CD4-positive, alpha-beta T cell treated with Interleukin-21 for 1 hour (primary cell): ENCODE data around the gene TUBGCP3.
A peak's percentile ranks its signal among the peaks of the same experiment; 100 is the strongest.

Source experiments
- DNase-seq: peaks from one replicate; pipeline ENCODE4 v3.0.0-alpha.2; 2020

TUBGCP3 gene

DNA sequence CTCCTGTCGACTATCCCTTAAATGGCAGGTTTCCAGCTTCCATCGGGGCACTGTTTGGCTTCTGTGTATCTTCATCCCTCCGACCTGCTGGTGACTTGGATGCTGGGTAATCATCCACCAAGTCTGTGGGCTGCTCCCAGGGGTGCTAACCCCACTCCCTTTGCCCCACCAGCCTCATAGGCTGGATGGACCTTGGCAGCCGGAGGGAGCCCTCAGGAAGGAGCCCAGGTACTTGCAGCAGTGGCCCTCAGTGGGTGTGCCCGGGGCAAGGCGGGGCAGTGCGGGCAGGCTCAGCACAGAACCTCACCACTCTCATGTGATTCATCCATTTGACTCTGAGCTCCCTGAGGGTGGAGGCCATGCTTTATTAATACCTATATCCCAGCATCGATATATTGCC, 27.4 kb upstream of the TUBGCP3 start:
- DNase-seq = no peak

DNA sequence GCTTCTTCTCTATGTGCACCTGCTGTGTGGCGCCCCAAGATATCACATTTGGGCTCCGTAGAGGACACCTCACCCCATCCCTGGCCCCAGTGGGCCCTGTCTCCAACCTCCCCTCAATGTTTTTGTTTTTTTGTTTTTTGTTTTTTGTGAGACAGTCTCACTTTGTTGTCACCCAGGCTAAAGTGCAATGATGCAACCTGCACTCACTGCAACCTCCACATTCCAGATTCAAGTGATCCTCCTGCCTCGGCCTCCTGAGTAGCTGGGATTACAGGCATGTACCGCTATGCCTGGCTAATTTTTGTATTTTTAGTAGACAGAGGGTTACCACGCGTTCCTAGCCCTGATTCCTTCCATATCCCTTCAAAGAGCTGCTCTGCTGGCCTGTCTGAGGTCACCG, 26.9 kb upstream of the TUBGCP3 start:
- no peak for DNase-seq

DNA sequence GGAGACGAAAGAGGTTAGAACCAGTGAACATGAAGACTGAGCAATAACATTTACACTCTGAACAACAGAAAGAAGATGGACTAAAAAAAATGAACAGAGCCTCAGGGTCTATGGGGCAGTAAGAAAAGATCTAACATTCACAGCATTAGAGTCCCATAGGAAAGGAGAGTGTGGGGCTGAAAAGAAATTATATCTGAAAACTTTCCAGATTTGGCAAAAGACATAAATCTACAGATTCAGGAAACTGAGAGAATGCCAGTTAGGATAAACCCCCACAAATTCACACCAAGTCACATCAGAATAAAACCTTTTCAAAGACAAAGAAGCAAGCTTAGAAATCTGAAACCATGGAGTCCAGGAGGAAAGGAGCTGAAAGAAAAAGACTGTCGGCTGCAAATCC, 20.3 kb upstream of the TUBGCP3 start:
- DNase-seq = no peak

DNA sequence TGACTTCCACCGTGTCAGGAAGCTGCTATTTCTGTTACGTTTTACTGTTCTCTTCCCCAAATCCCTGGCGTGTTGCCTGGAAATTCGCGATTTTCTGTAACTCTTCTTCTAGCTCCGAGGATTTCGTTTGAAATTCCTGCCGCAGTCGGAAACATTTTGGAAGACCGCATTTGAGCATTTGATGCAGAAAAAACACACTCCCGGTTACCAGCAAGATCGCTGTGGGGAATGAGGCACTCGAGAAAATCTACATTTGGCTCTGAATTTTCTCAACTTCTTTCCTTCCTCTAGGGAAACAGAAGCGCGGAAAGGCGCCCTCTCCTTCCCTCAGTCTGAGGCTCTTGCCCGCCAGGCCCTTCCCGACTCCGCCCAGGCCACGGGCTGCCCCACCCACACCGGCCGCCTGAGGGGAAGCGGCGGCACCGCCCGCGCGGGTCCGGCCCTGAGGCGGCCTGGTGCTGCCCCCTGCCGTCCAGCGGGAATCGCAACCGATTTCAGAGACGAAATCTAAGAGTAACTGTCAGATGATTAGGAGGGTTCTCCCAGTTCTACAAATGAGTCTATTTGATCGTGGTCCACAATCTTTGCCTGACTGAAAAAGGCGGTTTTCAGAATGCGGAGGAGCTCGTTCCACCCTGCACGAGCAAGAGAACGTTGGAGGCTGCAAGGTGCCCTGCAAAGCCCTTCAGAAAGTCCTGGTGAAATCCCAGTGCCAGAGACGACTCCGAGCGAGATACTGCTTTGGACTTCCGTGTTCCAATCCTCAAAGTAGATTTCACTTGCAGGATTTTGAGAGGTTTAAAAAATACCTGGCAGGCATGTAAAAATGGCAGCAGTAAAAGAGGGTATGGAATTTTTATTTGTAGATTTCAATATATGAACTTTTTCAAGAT, 18.4 kb upstream of the TUBGCP3 start:
- peak; percentile 83 for DNase-seq

DNA sequence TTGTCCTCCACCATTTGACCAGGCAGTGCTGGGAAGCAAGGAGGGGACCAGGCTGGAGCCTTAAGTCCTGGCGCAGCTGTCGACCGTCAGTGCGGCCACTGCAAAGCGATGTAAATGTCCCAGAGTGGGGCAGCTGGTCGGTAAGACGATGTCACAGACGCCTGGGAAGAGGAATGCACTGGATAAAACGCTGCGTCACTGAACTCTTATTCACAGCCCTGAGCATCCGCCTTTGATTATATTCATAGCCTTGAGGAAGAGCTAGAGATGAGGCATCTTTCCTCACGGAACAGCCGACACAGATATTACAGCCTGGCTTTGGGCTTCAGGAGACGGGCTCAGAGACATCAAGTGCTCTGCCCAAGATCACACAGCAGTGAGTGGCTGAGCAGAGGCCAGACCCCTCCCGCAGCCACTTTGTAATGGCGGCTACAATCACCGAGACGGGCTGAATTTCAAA, 17.6 kb upstream of the TUBGCP3 start:
- no peak for DNase-seq

DNA sequence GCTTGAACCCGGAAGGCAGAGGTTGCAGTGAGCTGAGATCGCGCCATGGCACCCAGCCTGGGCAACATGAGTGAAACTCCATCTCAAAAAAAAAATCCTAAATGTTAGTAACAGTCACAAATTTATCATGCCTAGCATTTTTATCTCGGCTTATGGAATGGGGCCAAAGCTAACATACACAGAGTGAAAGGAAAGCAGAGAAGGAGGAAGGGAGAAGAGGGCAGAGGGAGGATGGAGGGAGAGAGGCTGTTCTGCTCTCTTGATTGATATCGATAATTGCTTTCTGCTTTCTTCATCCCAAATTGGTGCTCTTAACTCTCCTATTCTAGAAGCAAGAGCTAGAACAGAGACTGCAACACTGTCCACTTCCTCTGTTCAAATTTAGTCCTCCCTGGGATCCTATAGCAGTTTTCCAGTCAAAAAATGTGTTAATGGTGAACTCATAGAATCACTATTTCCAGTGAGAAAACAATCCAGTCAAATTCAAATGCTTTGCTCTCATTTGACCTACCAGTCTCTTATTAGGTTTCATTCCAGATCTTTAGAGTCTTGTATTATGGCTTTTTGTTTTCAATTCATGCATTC, 15.8 kb upstream of the TUBGCP3 start:
- DNase-seq = no peak

DNA sequence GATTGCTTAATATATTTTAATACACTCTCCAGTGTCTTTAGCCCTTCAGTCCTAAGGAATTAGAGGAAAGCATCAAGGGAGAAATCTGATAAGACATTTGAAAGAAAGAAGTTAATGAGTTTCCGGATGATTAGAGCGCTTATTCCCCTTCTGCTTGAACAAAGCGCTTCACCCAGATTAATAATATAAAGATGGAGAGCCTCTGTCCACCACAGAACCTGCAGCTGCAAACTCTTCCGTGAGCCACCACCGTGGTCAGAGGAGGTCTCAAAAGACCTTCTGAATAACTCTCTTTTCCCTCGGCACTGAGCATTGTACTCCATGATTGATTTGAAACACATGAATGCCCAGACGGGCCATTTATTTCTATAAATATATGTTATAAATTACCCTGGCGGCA, 14.2 kb upstream of the TUBGCP3 start:
- no peak for DNase-seq

DNA sequence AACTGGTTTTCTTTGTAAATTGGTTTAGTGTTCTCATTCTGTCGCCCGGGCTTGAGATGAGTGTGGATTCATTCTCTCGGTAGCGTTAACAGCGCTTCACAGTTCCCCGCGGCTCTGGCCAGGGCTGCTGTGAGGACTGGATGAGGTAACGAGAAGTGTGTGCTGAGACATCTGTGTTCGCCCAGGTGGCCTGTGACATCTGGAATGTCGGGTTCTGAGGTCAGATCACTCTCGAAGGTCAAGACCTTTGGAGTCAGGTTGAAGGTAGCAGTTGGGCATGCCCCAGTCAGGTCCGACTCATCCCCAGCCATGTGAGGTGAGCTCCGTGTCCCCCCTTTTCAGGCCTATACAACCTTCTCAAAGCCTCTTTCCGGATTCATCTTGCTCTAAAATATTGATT, 13.4 kb upstream of the TUBGCP3 start:
- DNase-seq = no peak

DNA sequence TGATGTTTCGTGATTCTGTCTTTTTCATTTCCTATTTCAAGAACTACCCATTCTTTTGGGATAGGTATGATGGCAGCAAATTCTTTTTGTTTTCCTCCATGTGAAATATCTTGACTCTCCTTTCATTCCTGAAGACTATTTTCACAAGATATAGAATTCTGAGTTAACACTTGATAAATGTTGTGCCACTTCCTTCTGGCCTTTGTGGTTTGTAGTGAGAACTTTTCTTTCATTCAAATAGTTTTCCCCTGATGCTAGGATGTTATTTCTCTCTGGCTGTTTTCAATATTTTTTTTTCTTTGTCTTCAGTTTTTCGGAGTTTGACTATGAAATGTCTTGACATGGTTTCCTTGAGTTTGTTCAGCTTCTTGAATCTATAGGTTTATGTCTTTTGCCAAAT, 8.3 kb upstream of the TUBGCP3 start:
- DNase-seq = no peak

DNA sequence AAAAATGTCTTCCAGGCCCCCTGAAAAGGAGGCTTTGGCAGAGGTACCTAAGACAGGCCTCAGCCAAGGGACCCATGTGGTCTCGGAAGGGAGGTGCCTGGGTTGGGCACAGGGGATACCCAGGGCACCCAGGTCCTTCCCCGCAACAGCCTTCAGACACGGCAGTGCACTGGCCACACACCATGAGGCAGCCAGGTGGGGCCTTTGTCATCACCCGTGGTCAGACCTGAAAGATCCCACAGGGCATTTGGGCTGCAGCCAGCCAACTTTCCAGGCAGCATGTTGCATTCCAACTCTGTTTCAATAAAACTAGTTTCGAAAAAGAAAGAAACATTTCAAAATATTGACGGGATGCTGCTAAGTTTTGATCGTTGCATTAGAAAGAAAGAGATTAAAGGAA, 4.7 kb upstream of the TUBGCP3 start:
- DNase-seq = no peak

DNA sequence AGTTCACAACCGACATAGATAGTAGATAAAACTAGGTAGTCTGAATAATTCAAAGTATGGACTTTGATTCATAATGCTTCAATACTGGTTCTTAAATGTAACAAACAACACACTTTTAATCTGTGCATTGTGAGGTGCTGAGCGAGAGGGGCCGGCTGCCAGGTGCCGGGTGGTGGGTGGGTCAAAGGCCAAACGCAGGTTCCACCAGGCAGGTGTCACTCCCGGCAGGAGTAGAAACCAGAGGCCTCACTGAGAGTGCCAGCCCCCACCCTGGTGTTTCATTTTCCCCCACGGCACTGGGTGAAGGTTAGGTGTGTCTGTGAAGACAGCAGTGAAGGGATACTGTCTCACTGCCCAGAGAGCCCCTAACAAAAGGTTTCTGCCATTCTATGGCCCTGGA, 4.2 kb upstream of the TUBGCP3 start:
- DNase-seq = no peak

DNA sequence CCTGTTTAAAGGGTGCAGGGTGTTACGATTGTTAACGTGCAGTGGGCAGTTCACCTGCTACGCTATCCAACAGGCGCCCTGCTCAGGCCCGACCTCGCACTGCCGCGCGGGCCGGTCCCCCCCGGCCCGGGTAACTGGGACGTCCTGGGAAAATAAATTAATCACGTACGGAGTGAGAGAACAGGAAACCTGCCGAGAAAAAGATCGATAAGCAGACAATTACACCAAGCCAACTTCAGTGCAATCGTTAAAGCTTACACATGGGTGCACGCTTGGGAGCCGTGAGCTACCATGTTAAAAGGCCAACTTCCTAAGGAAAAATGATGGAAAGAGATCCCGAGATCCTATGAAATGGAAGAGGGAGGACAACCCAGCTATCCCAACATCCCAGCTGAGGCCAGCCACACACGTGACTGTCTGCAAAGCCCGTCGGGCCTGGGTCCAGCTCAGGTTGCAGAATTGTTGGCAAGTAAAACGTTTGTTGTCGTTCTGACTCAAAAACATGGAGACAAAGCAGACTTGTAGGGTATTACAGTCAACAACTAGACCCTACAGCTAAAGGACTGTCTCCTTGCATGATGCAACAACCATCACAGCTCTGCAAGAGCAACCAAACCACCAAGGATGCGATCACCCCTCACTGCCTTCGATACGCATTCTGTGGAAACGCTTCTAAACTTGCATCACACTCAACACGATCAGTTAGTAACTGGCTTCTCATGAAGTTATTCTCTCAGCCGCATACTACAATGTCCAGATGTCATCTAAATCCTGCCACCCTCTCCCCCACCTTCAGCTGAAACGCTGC, 741 bp upstream of the TUBGCP3 start:
- DNase-seq = no peak

DNA sequence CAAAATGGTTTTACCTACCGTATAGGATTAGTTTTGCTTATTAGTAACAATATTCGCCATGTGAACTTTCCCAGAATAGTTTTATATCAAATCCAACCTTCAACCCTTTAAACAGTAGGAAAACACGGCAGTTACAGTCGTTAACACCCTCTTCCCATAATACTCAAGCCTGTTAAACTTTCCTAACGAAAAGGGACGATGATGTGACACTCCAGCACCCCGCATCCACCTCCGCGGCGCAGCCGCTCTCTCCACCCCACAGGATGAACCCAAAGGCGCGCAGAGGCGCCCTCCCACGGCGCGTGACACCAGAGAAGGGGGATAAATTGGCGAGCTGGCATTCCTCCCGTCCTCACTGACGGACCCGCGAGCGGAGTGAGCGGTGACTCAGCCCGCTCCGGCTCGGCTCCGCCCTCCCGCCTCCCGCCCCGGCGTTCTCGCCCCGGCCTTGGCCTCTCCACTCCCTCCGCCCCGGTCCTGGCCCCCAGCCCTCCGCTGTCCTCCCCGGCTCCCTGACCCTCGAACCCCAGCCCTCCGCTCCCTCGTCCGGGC, 665 bp downstream of the TUBGCP3 start:
- peak; percentile 60 for DNase-seq

DNA sequence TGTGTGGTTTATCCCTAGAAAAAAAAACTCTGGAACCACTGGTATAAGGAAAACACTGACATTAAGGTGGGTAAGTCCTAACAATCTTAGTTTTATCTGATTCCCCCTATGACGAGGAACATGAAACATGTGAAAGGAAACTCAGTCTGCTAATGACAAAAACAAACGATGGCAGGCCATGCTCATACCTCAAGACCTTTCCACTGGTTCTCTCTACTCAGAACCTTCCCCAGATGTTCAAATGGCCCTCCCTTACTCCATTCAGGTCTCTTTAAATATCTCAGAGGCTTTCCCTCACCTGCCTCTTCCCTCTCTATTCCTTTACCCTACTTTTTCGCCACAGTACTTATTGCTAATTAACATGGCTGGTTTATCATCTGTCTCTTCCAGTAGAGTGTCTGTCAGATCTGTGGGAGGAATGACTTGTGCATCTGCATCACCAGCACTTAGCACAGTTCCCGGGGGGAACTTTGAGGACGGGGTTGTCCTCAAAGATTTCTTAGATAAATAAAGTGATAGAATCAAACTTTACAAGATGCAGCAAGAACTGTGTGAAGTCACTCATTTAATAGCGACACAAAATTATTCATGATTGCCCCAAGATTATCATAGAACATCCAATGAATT, 1.5 kb downstream of the TUBGCP3 start:
- DNase-seq = no peak

DNA sequence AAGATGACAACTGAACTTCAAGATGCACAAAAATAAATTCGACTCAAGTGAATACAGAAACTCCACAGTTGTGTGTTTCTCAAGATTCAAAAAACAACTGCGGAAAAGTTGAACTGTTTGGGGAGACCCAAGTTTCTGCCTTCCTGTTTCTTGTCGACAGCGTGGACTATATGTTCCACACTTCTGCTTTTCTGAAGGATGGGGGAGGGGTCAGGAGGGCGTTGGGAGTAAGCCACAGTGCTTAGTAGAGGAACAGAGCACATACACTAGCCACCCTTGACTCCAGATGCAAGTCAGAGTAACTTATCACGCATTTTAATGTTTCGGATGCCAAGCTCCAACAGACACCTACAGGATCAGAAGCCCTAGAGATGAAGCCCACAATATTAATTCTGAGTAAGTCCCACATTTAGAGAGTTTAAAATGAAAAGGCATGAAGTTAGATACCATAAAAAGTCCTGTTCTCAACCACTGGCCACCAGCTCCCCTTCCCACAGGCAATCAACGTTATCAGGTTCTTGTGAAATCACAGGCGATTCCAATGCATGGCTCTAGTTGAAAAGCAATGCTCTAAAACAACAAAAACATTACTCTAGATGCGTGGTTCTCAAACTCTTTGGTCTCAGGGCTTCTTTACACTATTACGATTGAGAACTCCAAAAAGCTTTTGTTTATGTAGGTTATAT, 4.2 kb downstream of the TUBGCP3 start:
- DNase-seq = peak; percentile 33

DNA sequence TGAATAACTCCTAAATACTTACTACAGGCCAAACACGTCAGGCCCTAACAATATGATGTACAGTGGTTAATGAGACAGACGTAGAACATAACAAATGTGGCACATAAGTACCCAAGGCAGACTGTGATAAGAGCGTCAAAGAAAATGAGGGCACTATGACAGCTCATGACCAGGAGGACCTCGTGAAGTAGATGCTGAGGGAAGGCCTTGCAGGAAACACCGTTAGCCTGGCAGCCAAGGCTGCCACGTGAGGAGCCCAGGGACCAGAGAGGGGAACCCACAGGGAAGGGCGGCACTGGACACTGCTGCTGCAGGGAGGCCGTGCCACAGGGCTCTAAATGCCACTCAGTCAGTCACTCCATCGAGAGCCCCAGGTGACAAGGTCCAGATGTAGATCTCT, 5.7 kb downstream of the TUBGCP3 start:
- DNase-seq = no peak

DNA sequence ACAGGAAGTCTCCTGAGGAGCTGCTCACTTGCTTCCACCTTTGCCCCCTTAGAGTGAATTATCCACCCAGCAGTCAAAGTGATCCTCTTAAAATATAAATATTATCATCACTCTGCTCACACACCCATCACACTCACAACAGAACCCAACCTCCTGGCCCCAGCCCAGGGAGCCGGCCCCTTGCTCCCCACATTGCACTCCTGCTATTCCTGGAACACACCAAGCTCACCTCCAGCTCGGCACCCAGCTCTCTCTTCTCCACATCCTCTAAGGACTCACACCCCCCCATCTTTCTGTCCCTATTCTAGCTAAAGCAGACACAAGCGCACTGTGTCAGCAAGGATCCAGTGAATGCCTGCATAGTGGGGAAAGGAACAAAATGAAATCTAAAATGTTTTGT, 7.0 kb downstream of the TUBGCP3 start:
- DNase-seq = no peak

DNA sequence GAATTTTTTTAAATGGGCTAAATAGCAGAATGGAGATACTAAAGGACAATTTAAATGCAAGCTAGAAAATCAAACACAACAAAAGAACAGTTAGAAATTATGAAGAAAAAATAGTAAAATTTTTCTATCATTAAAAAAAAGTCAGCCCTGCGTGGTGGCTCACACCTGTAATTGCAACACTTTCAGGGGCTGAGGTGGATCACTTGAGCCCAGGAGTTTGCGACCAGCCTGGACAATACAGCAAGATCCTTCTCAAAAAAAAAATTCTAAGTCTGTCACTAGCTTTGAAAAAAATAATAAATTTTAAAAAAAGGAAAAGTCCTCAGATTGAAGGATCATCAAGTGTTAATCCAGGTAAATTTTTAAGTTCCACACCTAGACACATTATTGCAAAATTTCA, 7.7 kb downstream of the TUBGCP3 start:
- no peak for DNase-seq

DNA sequence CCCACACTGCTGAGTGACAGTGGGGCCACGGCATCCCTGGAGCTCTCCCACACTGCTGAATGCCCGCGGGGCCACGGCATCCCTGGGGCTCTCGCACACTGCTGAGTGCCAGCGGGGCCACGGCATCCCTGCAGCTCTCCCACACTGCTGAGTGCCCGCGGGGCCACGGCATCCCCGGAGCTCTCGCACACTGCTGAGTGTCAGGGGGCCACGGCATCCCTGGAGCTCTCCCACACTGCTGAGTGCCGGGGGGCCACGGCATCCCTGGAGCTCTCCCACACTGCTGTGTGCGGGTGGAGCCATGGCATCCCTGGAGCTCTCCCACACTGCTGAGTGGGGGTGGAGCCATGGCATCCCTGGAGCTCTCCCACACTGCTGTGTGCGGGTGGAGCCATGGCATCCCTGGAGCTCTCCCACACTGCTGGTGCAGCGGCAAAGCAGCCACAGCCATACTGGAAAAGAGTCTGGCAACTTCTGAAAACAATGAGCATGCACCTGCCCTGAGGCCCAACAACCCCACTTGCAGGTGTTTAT, 8.6 kb downstream of the TUBGCP3 start:
- DNase-seq = no peak

DNA sequence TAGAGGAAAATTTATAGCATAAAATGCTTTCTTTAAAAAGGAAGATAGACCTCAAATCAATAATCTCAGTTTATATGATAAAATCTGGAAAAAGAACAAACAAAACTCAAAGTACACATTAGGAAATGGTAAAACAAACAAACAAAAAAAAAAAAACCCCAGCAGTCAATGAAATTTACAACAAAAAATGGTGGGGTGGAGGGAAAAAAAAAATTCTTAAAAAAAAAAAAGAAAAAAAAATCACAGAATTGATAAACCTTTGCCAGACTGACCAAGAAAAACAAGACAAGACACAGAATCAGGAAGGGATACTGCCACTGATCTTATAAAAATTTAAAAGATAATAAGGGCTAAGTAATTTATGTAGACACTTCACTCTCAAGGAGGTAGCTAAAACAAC, 11.2 kb downstream of the TUBGCP3 start:
- DNase-seq = no peak

DNA sequence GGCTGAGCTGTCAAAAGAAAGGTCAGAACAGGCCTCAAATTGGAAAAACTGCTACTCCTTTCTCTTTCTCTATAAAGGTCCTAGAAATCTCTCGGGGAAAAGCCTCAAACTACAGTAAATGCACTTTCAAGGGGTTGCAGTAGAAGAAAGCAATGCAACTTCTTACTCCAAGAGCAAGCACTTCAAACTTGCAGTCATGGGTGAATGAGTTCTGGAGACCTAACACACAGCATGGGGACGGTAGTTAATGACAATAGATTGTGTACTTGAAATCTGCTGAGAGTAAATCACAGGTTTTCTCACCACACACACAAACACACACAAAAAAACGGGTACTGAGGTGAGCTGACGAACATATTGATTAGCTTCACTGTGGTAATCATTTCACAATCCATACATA, 11.8 kb downstream of the TUBGCP3 start:
- DNase-seq = no peak

DNA sequence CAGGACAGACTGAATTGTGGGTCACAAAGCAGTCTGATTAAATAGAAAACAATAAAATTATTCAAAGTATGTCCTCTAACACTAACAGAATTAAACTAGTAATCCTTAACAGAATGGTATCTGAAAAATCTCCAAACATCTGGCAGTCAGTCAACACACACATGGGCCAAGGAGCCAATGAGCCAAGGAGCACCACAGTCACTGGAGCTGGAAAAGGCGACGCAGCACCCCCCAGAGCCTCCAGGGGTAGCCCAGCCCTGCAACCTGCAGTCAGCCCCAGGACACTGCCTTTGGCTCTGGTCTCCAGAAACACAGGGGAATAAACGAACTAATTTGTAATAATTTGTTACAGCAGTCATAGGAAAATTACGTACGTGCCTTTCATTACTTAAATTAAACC, 12.3 kb downstream of the TUBGCP3 start:
- no peak for DNase-seq
